ENCODE results near the gene OSBPL9. TPM values are rescaled to one million over a fixed set of nuclear protein-coding genes. Genes with fewer than 3 reads are reported as not detected.
"Not testable (repeated sequence)": the region's sequence is repeated elsewhere in the genome, so short reads cannot be mapped to it uniquely, and the experiment has no call there.

The OSBPL9 gene
- polyA plus RNA-seq, 10 donors, result 41.7 to 76.2 (median 59.1) TPM

DNA sequence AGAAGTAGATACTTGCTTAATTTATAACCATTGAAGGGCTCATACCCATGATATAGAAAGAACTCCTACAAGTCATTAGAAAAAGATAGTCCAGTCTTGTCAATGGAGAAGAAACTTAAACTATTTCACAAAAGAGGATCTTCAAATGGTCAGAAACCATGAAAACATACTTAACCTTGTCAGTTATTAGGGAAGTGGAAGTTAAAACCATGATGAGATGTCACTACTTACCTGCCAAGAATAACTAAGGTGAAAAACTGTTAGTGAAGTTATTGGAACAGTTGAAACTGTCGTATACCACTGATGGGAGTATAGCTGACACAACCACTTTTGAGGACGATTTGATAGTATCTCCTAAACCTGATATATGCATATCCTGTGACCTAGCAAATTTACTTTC, 46.8 kb downstream of the OSBPL9 start:
- DNase-seq, result no peak

GRCh38 chr1:51664421-51665240, 47.7 kb downstream of the OSBPL9 start:
- DNase-seq, result peak in 1 of 3 donors; percentile 71

- DNase-seq, result peak in 1 of 3 donors; percentile 90
Observed at GRCh38 chr1:51666478-51666877, 49.6 kb downstream of the OSBPL9 start.

DNA sequence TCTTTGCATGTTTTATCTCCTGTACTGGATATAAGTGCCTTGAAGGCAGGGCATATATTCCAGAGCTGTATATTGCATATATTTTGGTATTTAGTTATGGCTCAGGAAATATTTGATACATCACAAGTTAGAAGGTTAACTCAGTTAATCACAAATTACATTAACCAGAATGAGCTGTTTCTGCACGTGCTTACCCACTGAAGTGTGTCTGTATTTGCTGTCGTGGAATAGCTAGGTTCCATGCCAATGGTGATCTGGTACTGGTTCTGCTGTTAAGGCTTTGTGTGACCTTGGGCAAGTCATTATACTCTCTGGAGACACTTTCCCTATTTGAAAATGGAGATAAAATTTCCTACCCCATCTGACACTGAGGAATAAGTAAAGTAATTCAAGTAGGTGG, 50.7 kb downstream of the OSBPL9 start:
- DNase-seq, result no peak

DNA sequence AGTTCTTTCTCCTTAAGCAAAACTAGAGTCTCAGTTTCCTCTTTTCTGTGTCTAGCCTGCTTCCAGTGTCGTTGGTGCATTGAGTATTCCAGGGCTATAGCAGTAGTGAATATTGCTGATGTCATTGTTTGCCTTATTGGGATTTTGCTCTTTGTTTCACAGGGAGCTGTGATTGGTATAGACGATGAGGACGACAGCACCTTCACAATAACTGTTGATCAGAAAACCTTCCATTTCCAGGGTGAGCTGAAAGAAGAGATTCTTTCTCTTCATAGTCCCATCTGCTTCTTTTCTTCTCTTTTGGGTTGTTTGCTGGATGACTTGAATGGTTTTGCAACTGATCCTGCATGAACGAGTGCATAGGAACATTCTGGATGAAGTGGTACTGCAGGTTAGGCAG, 52.4 kb downstream of the OSBPL9 start:
- DNase-seq, result no peak

GRCh38 chr1:51669816-51670215, 52.9 kb downstream of the OSBPL9 start:
- DNase-seq, result no peak

DNA sequence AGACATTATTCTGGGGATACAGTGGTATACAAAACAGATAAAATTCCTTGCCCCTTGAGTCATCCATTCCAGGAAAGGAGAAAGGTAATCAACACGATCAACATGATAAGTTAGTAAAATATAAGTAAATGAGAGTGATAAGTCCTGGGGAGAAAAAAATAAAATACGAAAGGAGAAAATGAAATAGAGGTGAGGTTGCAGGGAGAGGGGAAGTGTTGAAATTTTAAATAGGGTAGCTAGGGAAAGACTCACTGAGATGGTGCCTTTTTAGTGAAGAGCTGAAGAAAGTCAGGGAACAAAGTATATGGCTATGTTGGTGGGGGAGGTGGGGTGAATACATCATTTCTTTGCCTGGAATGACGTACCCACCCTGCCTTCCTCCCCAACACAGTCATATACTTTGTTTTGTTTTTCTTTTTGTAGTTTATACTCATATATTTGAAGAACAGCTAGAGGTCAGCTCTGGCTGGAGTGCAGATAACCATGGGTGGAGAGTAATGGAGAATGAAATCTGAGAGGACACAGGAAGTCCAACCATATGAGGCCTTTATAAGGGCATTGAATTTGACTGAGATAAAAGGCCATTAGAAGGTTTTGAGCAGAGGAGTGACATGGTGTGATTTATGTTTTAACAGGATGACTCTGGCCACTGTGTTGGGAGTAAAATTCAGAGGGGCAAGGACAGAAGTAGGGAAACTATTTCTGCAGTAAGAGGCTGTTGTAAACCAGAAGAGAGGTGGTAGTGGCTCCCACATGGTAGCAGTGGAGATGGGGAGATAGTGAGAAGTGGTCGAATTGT, 54.8 kb downstream of the OSBPL9 start:
- DNase-seq, result no peak

GRCh38 chr1:51673279-51673678, 56.4 kb downstream of the OSBPL9 start:
- DNase-seq, result no peak

DNA sequence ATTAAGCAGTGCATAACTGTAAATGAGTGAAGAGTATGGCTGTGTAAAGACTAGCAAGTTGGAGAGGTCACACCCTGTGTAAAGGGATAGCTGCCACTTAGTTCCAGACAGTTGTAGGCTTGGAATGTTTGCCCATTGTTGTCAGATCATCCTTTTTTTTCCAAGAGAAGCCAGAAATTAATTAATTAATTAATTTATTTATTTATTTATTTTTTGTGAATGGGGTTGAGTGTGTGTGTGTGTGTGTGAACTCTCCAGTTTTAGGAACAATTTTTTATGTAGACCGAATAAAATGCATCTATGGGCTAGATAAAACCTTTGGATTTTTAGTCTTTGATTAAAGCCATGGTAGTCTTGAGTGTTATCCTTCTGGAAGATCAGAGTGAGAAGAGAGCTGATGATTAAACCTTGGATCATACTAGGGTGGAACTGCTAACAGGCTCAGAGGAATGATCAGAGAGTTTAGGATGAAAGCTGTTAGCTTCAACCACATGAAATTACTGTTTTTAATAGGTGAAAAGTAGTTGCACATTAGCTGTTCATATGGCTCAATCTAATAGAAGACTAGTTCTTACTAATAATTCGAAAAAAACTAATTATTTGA, 58.4 kb downstream of the OSBPL9 start:
- no peak for DNase-seq

GRCh38 chr1:51679435-51679834, 62.5 kb downstream of the OSBPL9 start:
- no peak for DNase-seq

DNA sequence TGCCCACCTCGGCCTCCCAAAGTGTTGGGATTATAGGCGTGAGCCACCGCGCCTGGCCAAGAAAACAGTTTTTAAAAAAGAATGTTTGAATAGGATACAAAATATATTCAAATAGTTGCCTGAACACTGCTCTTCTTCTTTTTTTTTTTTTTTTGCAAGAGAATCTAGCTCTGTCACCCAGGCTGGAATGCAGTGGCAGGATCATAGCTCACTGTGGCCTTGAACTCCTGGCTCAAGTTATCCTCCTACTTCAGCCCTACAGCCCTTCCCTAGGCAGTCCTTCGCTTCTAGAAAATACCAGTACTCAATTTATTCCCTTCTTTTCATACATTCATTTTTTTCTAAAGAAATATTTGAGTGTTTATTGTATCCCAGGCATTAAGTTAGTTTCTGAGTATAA, 67.9 kb downstream of the OSBPL9 start:
- DNase-seq, result no peak

DNA sequence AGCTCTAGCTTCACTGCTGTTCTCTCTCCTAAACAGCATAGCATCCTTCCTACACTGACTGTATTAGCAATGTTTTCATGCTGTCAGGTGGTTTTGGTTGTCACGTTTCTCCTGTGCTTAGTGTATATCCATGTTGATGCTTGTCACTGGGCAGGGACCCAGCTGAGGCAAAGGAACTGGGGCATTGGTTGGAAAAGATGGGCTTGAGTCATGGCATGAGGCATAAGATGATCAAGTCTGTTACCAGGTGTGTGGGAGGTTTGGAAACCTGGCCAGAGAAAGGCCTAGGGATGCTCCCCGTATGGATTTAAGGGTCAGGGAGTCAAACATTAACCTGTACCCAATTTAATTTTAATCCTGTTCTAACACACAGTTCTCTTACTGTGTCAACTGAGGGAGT, 69.6 kb downstream of the OSBPL9 start:
- no peak for DNase-seq

DNA sequence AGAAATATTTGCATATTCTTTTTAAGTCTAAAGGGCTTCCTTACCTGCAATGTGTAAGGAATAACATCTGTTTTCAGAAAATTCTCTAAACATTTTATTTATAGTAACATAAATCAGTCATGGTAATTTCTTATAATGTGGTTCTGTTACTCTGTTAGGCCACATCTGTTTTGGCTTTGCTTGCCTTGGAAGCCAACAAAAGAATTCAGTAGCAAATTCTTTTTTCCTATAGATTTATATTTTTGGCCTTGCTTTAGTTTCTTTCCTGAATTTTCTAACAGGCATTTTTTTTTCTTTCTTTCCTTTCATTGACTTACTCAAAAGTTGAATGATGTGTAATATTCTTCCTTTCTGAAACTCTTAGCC, 72.2 kb downstream of the OSBPL9 start:
- DNase-seq, result no peak

DNA sequence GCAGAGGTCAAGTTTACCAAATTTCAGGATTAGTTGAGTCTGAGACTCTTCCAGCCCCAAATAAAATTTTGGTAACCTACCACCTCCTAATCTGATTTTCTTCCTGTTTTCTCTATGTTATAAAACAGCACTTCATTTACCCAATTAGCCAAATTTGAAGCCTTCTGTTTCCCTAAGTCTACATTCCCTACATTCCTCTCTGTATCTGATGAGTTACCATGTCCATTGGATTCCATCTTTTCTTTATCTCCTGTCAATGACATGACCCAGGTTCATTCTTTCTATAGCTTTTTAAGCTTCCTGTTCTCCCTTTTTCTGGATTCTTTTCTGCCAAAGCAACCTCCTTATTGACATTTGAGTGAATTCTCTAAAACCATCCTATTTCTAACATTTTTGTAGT, 72.8 kb downstream of the OSBPL9 start:
- DNase-seq, result no peak

DNA sequence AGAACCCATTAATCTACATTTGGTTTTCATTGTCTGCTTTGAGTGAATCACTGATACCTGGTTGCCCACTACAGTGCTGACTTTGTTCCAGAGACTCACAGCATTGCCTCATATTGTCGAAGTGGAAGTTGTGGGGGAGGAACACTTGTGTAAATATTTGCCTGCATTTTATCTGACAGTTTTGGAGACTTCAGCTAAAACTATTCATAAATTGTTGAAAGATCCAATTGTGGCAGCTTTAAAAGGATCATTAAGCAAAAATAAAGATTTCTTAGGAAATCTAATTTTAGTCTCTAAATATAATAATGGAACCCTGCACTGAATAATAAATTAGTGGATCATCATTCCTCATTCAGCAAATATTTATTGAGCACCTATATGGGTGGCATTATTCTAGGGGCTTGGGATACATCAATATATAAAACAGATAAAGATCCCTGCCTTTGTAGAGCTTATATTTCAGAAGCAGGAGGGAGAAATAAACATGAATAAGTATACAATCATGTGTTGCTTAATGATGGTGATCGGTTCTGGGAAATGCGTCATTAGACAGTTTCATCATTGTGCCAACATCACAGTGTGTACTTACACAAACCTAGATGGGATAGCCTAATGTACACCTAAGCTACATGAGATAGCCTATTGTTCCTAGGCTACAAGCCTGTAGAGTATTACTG, 73.5 kb downstream of the OSBPL9 start:
- no peak for DNase-seq

GRCh38 chr1:51691920-51692319, 75.0 kb downstream of the OSBPL9 start:
- no peak for DNase-seq

GRCh38 chr1:51693419-51694155, 76.7 kb downstream of the OSBPL9 start:
- DNase-seq, result no peak

DNA sequence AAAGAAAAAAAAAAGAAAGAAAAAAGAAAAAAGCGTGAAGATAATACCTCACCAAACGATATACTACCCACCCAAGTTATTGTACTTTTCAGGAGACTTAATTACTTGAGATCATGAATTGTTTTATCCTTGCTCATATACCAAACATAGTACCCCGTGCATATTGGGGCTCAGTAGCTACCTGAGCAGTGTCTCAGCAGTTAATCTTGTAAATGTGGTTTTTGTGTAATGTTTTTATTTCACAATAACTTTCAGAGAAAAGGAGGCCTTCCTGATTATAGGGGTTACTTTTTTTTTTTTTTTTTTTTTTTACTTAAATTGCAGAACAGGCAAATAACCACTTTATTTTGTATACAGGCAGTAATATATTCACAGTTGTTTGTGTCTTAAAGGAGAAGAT, 80.3 kb downstream of the OSBPL9 start:
- DNase-seq, result no peak

GRCh38 chr1:51699391-51699790, 82.5 kb downstream of the OSBPL9 start:
- DNase-seq, result no peak

DNA sequence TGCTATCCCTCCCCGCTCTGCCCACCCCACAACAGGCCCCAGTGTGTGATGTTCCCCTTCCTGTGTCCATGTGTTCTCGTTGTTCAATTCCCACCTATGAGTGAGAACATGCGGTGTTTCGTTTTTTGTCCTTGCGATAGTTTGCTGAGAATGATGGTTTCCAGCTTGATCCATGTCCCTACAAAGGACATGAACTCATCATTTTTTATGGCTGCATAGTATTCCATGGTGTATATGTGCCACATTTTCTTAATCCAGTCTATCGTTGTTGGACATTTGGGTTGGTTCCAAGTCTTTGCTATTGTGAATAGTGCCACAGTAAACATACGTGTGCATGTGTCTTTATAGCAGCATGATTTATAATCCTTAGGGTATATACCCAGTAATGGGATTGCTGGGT, 84.9 kb downstream of the OSBPL9 start:
- DNase-seq, result not testable (repeated sequence)

DNA sequence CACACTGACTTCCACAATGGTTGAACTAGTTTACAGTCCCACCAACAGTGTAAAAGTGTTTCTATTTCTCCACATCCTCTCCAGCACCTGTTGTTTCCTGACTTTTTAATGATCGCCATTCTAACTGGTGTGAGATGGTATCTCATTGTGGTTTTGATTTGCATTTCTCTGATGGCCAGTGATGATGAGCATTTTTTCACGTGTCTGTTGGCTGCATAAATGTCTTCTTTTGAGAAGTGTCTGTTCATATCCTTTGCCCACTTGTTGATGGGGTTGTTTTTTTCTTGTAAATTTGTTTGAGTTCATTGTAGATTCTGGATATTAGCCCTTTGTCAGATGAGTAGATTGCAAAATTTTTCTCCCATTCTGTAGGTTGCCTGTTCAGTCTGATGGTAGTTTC, 85.3 kb downstream of the OSBPL9 start:
- DNase-seq, result not testable (repeated sequence)

- DNase-seq, result no peak
Observed at GRCh38 chr1:51705035-51705434, 88.1 kb downstream of the OSBPL9 start.
